PC-3 (cell line): ENCODE measurements around the gene LNP1.

Experiments
- EZH2 ChIP-seq: fragments of 300-600 bp; sonication (generic); IDR thresholded peaks from one replicate; pipeline ENCODE4 v1.6.1; 2017; ENCODE audit warnings: antibody characterized with exemption, mild to moderate bottlenecking, low read length; ENCODE audit not compliant: unreplicated experiment
- EZH2phosphoT487 ChIP-seq: fragments of 300-600 bp; sonication (generic); IDR thresholded peaks from 2 replicates; pipeline ENCODE4 v1.6.1; 2018; ENCODE audit warnings: mild to moderate bottlenecking, antibody characterized with exemption, low read length, borderline replicate concordance
- TF ChIP-seq, protein P1 (sequence below): fragments of 300-600 bp; sonication (generic); conservative IDR thresholded peaks from 2 replicates; pipeline ENCODE4 v1.5.1; 2017; ENCODE audit warnings: antibody characterized with exemption, low read depth, mild to moderate bottlenecking, low read length

DNA sequence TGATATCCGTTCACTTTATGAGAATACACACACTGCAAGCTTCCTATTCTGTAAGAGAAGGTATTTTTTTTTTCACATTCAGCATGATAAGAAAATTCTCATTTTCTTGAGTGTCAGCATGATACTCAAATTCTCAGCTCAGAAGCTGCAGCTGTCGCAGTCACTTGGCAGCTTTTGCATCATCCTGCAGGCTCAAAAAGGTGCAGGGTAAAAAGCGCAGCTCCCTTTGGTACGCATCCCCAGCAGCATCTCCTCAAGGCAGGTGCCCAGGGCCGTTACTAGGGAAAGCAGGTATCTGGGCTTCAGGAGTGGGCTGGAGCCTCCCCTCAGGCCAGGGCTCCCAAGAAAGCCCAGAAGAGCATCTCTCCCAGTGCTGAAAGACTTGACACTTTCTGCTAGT, 22.3 kb downstream of the LNP1 start:
- TF ChIP-seq EZH2phosphoT487 (no peak), EZH2 (no peak)
- TF ChIP-seq, protein P1, sequence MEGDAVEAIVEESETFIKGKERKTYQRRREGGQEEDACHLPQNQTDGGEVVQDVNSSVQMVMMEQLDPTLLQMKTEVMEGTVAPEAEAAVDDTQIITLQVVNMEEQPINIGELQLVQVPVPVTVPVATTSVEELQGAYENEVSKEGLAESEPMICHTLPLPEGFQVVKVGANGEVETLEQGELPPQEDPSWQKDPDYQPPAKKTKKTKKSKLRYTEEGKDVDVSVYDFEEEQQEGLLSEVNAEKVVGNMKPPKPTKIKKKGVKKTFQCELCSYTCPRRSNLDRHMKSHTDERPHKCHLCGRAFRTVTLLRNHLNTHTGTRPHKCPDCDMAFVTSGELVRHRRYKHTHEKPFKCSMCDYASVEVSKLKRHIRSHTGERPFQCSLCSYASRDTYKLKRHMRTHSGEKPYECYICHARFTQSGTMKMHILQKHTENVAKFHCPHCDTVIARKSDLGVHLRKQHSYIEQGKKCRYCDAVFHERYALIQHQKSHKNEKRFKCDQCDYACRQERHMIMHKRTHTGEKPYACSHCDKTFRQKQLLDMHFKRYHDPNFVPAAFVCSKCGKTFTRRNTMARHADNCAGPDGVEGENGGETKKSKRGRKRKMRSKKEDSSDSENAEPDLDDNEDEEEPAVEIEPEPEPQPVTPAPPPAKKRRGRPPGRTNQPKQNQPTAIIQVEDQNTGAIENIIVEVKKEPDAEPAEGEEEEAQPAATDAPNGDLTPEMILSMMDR: no peak
